Measurements from ENCODE around the gene LEAP2. TPM values are rescaled to one million over a fixed set of nuclear protein-coding genes. Genes with fewer than 3 reads are reported as not detected.

LEAP2 gene
- total and polyA plus RNA-seq, 4 donors, result 0.79 to 3.5 (median 2.5) TPM

GRCh38 chr5:132895719-132896305 lies 22.3 kb downstream of the LEAP2 start:
- DNase-seq (ENCODE audit: low read depth in 4 of 6, low spot score in 6 of 6), result no peak
- Histone ChIP-seq H3K27me3 (ENCODE audit: control insufficient read depth, insufficient read depth, low read length) (no peaks in the 10 kb centered on the region), H3K4me1 (ENCODE audit: control insufficient read depth, insufficient read depth, low read length) (no peaks in the 10 kb centered on the region), H3K9me3 (ENCODE audit: control insufficient read depth, insufficient read depth, low read length) (no peaks in the 10 kb centered on the region), H3K4me3 (ENCODE audit: low read depth, low read length) (no peak overlapping the region), H3K27ac (ENCODE audit: low read depth, low read length) (no peak overlapping the region), H3K36me3 (ENCODE audit: control insufficient read depth, insufficient read depth, low read length) (peaks cover 23% of the 10 kb centered on the region)
- 90% methylated on average over 2 of the region's 4 CpGs for WGBS (ENCODE audit: insufficient coverage)

- peaks cover 22% of the 10 kb centered on the region for H3K36me3 ChIP-seq (ENCODE audit: control insufficient read depth, insufficient read depth, low read length)
- H3K9me3 ChIP-seq (ENCODE audit: control insufficient read depth, insufficient read depth, low read length), result no peaks in the 10 kb centered on the region
- 96% methylated on average over 6 of the region's 7 CpGs for WGBS (ENCODE audit: insufficient coverage)
- H3K27me3 ChIP-seq (ENCODE audit: control insufficient read depth, insufficient read depth, low read length), result no peaks in the 10 kb centered on the region
- no peaks in the 10 kb centered on the region for H3K4me1 ChIP-seq (ENCODE audit: control insufficient read depth, insufficient read depth, low read length)
- no peak for DNase-seq (ENCODE audit: low read depth in 4 of 6, low spot score in 6 of 6)
- no peak overlapping the region for H3K4me3 ChIP-seq (ENCODE audit: low read depth, low read length)
- H3K27ac ChIP-seq (ENCODE audit: low read depth, low read length), result no peak overlapping the region
Measured at GRCh38 chr5:132896685-132897084, 23.2 kb downstream of the LEAP2 start.

DNA sequence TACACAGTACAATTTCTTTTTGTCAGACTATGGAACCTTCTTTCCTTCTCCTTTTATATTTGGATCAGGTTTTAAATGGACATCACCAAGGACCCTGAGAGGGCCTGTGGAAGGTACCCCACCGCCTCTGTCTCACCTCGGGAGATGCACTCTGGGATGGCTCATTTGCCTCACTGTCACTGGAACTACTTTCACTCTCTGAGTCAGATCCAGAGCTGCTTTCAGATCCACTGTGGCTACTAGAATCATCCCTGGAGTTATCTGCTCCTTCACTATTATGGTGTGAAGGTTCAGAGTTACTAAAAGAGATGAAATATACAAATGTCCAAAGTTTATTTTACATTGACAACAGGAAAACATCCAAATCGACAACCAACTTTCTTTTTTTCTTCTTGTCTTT lies 24.6 kb downstream of the LEAP2 start:
- no peak for DNase-seq (ENCODE audit: low read depth in 4 of 6, low spot score in 6 of 6)
- peaks cover 21% of the 10 kb centered on the region for H3K36me3 ChIP-seq (ENCODE audit: control insufficient read depth, insufficient read depth, low read length)
- WGBS (ENCODE audit: insufficient coverage), result 95% methylated on average over 3 of the region's 3 CpGs
- no peak overlapping the region for H3K4me3 ChIP-seq (ENCODE audit: low read depth, low read length)
- H3K27me3 ChIP-seq (ENCODE audit: control insufficient read depth, insufficient read depth, low read length), result no peaks in the 10 kb centered on the region
- H3K9me3 ChIP-seq (ENCODE audit: control insufficient read depth, insufficient read depth, low read length), result no peaks in the 10 kb centered on the region
- no peaks in the 10 kb centered on the region for H3K4me1 ChIP-seq (ENCODE audit: control insufficient read depth, insufficient read depth, low read length)
- H3K27ac ChIP-seq (ENCODE audit: low read depth, low read length), result no peak overlapping the region

GRCh38 chr5:132901036-132901435 lies 27.6 kb downstream of the LEAP2 start:
- no peaks in the 10 kb centered on the region for H3K9me3 ChIP-seq (ENCODE audit: control insufficient read depth, insufficient read depth, low read length)
- no CpG with 5 or more reads among the region's 4 CpGs for WGBS (ENCODE audit: insufficient coverage)
- DNase-seq (ENCODE audit: low read depth in 4 of 6, low spot score in 6 of 6), result no peak
- H3K27ac ChIP-seq (ENCODE audit: low read depth, low read length), result no peak overlapping the region
- H3K4me3 ChIP-seq (ENCODE audit: low read depth, low read length), result no peak overlapping the region
- no peaks in the 10 kb centered on the region for H3K27me3 ChIP-seq (ENCODE audit: control insufficient read depth, insufficient read depth, low read length)
- peaks cover 17% of the 10 kb centered on the region for H3K36me3 ChIP-seq (ENCODE audit: control insufficient read depth, insufficient read depth, low read length)
- no peaks in the 10 kb centered on the region for H3K4me1 ChIP-seq (ENCODE audit: control insufficient read depth, insufficient read depth, low read length)

- Histone ChIP-seq H3K9me3 (ENCODE audit: control insufficient read depth, insufficient read depth, low read length) (no peaks in the 10 kb centered on the region), H3K27me3 (ENCODE audit: control insufficient read depth, insufficient read depth, low read length) (no peaks in the 10 kb centered on the region), H3K4me1 (ENCODE audit: control insufficient read depth, insufficient read depth, low read length) (no peaks in the 10 kb centered on the region), H3K27ac (ENCODE audit: low read depth, low read length) (no peak overlapping the region), H3K4me3 (ENCODE audit: low read depth, low read length) (no peak overlapping the region), H3K36me3 (ENCODE audit: control insufficient read depth, insufficient read depth, low read length) (peaks cover 11% of the 10 kb centered on the region)
- WGBS (ENCODE audit: insufficient coverage), result 100% methylated on average over 1 of the region's 3 CpGs
- DNase-seq (ENCODE audit: low read depth in 4 of 6, low spot score in 6 of 6), result peak in 1 of 6 donors; percentile 11
Measured at GRCh38 chr5:132901730-132902129, 28.3 kb downstream of the LEAP2 start.

DNA sequence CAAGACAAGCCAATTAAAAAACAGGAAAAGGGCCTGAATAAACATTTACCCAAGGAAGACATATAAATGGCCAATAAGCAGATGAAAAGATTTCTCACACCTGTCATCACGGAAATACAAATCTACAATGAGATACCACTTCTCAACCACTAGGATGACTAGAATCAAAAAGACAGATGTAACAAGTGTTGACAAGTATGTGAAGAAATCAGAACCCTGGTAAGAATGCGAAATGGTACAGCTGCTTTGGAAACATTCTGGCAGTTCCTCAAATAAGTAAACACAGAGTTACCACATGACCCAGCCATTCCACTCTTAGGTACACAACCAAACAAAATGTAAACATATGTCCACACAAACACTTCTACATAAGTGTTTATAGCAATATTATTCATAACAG lies 32.5 kb downstream of the LEAP2 start:
- Histone ChIP-seq H3K27me3 (ENCODE audit: control insufficient read depth, insufficient read depth, low read length) (no peaks in the 10 kb centered on the region), H3K4me1 (ENCODE audit: control insufficient read depth, insufficient read depth, low read length) (no peaks in the 10 kb centered on the region), H3K36me3 (ENCODE audit: control insufficient read depth, insufficient read depth, low read length) (peaks cover 3% of the 10 kb centered on the region), H3K4me3 (ENCODE audit: low read depth, low read length) (no peak overlapping the region), H3K27ac (ENCODE audit: low read depth, low read length) (no peak overlapping the region), H3K9me3 (ENCODE audit: control insufficient read depth, insufficient read depth, low read length) (no peaks in the 10 kb centered on the region)
- WGBS (ENCODE audit: insufficient coverage), result no CpG with 5 or more reads among the region's 2 CpGs
- DNase-seq (ENCODE audit: low read depth in 4 of 6, low spot score in 6 of 6), result no peak

DNA sequence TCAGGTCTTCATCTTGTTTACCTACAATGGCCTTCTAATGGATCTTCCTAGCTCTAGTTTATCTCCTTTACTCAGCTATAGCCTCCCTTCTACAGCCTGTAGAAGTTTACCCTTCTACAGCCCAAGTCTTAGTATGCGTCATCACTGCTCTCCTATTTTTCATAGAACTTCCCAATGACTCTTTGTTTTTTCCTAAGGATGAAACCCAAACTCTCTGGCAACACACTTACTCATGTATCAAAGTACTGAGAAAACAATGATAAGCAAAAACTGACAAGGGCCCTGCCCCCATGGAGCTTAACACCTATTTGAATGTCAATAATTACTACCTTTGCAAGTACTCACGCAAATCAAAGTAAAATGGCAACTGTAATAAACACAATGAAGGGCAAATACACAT lies 33.7 kb downstream of the LEAP2 start:
- Histone ChIP-seq H3K4me3 (ENCODE audit: low read depth, low read length) (no peak overlapping the region), H3K27ac (ENCODE audit: low read depth, low read length) (no peak overlapping the region), H3K36me3 (ENCODE audit: control insufficient read depth, insufficient read depth, low read length) (peaks cover 6% of the 10 kb centered on the region), H3K9me3 (ENCODE audit: control insufficient read depth, insufficient read depth, low read length) (no peaks in the 10 kb centered on the region), H3K27me3 (ENCODE audit: control insufficient read depth, insufficient read depth, low read length) (no peaks in the 10 kb centered on the region), H3K4me1 (ENCODE audit: control insufficient read depth, insufficient read depth, low read length) (no peaks in the 10 kb centered on the region)
- DNase-seq (ENCODE audit: low read depth in 4 of 6, low spot score in 6 of 6), result no peak
- 100% methylated on average over 1 of the region's 2 CpGs for WGBS (ENCODE audit: insufficient coverage)

GRCh38 chr5:132909702-132910101 lies 36.2 kb downstream of the LEAP2 start:
- Histone ChIP-seq H3K4me1 (ENCODE audit: control insufficient read depth, insufficient read depth, low read length) (no peaks in the 10 kb centered on the region), H3K9me3 (ENCODE audit: control insufficient read depth, insufficient read depth, low read length) (no peaks in the 10 kb centered on the region), H3K36me3 (ENCODE audit: control insufficient read depth, insufficient read depth, low read length) (peaks cover 15% of the 10 kb centered on the region), H3K4me3 (ENCODE audit: low read depth, low read length) (no peak overlapping the region), H3K27ac (ENCODE audit: low read depth, low read length) (no peak overlapping the region), H3K27me3 (ENCODE audit: control insufficient read depth, insufficient read depth, low read length) (no peaks in the 10 kb centered on the region)
- DNase-seq (ENCODE audit: low read depth in 4 of 6, low spot score in 6 of 6), result no peak
- WGBS (ENCODE audit: insufficient coverage), result no CpG with 5 or more reads among the region's 1 CpG

DNA sequence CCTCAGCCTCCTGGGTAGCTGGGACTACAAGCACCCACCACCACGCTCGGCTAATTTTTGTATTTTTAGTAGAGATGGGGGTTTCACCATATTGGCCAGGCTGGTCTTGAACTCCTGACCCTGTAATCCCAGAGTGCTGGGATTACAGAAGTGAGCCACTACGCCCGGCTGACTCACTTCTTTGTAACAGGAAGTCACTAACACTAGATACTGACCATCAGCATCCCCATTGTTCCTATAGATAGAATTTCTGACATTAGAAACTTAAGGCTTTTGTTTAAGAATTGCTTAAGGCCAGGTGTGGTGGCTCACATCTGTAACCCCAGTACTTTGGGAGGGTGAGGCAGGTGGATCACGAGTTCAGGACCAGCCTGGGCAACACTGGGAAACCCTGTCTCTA lies 42.2 kb downstream of the LEAP2 start:
- H3K27me3 ChIP-seq (ENCODE audit: control insufficient read depth, insufficient read depth, low read length), result no peaks in the 10 kb centered on the region
- WGBS (ENCODE audit: insufficient coverage), result no CpG with 5 or more reads among the region's 5 CpGs
- H3K9me3 ChIP-seq (ENCODE audit: control insufficient read depth, insufficient read depth, low read length), result no peaks in the 10 kb centered on the region
- no peak overlapping the region for H3K4me3 ChIP-seq (ENCODE audit: low read depth, low read length)
- no peaks in the 10 kb centered on the region for H3K4me1 ChIP-seq (ENCODE audit: control insufficient read depth, insufficient read depth, low read length)
- H3K36me3 ChIP-seq (ENCODE audit: control insufficient read depth, insufficient read depth, low read length), result peaks cover 30% of the 10 kb centered on the region
- DNase-seq (ENCODE audit: low read depth in 4 of 6, low spot score in 6 of 6), result no peak
- no peak overlapping the region for H3K27ac ChIP-seq (ENCODE audit: low read depth, low read length)

- H3K36me3 ChIP-seq (ENCODE audit: control insufficient read depth, insufficient read depth, low read length), result peaks cover 34% of the 10 kb centered on the region
- no peaks in the 10 kb centered on the region for H3K27me3 ChIP-seq (ENCODE audit: control insufficient read depth, insufficient read depth, low read length)
- no peaks in the 10 kb centered on the region for H3K4me1 ChIP-seq (ENCODE audit: control insufficient read depth, insufficient read depth, low read length)
- no peak for DNase-seq (ENCODE audit: low read depth in 4 of 6, low spot score in 6 of 6)
- WGBS (ENCODE audit: insufficient coverage), result 100% methylated on average over 2 of the region's 3 CpGs
- no peaks in the 10 kb centered on the region for H3K9me3 ChIP-seq (ENCODE audit: control insufficient read depth, insufficient read depth, low read length)
- no peak overlapping the region for H3K4me3 ChIP-seq (ENCODE audit: low read depth, low read length)
- no peak overlapping the region for H3K27ac ChIP-seq (ENCODE audit: low read depth, low read length)
Measured at GRCh38 chr5:132916086-132916485, 42.6 kb downstream of the LEAP2 start.
